ENCODE measurements around the gene EIF2B1.

DNA sequence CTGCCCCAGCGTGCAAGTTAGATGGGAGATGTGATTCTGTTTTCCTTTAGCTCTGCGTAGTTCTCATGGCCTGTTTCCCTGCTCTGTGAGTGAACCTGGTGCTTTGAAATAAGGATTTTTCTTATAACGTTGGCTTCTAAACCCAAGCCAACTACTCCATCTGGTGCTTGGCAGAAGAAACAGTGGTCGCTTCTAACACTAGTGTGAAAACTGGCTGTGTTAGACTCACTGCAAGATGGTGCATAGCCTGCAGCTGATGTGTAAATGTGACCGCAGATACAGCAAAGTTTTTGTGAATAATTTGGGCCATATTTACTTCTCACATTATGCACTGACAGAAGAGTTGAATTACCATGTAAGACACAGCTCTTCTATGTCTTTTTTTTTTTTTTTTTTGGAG lies 12.4 kb upstream of the EIF2B1 start:
- TF ChIP-seq ZNF274 (IDR thresholded peaks at IDR 0.05; ENCODE audit: low read depth, low read length) (no peak), YY1 (IDR thresholded peaks at IDR 0.05; ENCODE audit: insufficient read depth, insufficient read length) (no peak), SUZ12 (IDR thresholded peaks at IDR 0.05; ENCODE audit: extremely low read depth, insufficient read depth, insufficient read length) (no peak)

Data from NT2/D1 (cell line).